Measurements from ENCODE around the gene ROBO1.

The ROBO1 gene

GRCh38 chr3:78845605-78846004, 922.2 kb downstream of the ROBO1 start:
- H3K9ac ChIP-seq, result no peak overlapping the region
- no peaks in the 10 kb centered on the region for H3K27me3 ChIP-seq (ENCODE audit: insufficient read depth, low read depth)
- no peaks in the 10 kb centered on the region for H3K36me3 ChIP-seq (ENCODE audit: insufficient read depth)
- no peak for TF ChIP-seq CTCF (conservative IDR thresholded peaks at IDR 0.05; ENCODE audit: low read depth, low read length)
- H3K27ac ChIP-seq, result no peak overlapping the region
- H3K79me2 ChIP-seq (ENCODE audit: insufficient read depth, low read depth), result no peaks in the 10 kb centered on the region
- H4K20me1 ChIP-seq (ENCODE audit: insufficient read depth), result no peaks in the 10 kb centered on the region
- no peak overlapping the region for H3K4me3 ChIP-seq (IDR thresholded peaks at IDR 0.05; ENCODE audit: insufficient read depth, low read depth, low read length)
- no peak overlapping the region for H3K4me2 ChIP-seq
- no peak overlapping the region for H2AFZ ChIP-seq (ENCODE audit: low read depth)
- peaks cover 10% of the 10 kb centered on the region for H3K4me1 ChIP-seq (ENCODE audit: low read depth, poor library complexity, severe bottlenecking)

- Histone ChIP-seq H3K79me2 (ENCODE audit: insufficient read depth, low read depth) (no peaks in the 10 kb centered on the region), H3K27me3 (ENCODE audit: insufficient read depth, low read depth) (no peaks in the 10 kb centered on the region), H3K9ac (no peak overlapping the region), H4K20me1 (ENCODE audit: insufficient read depth) (no peaks in the 10 kb centered on the region), H3K4me3 (IDR thresholded peaks at IDR 0.05; ENCODE audit: insufficient read depth, low read depth, low read length) (no peak overlapping the region), H3K4me1 (ENCODE audit: low read depth, poor library complexity, severe bottlenecking) (peaks cover 10% of the 10 kb centered on the region), H3K27ac (no peak overlapping the region), H3K36me3 (ENCODE audit: insufficient read depth) (no peaks in the 10 kb centered on the region), H2AFZ (ENCODE audit: low read depth) (no peak overlapping the region), H3K4me2 (no peak overlapping the region)
- TF ChIP-seq CTCF (conservative IDR thresholded peaks at IDR 0.05; ENCODE audit: low read depth, low read length), result no peak
Measured at GRCh38 chr3:78844307-78844706, 923.5 kb downstream of the ROBO1 start.

GRCh38 chr3:78839693-78840092, 928.1 kb downstream of the ROBO1 start:
- H4K20me1 ChIP-seq (ENCODE audit: insufficient read depth), result no peaks in the 10 kb centered on the region
- H2AFZ ChIP-seq (ENCODE audit: low read depth), result no peak overlapping the region
- no peaks in the 10 kb centered on the region for H3K79me2 ChIP-seq (ENCODE audit: insufficient read depth, low read depth)
- no peak overlapping the region for H3K27ac ChIP-seq
- H3K4me3 ChIP-seq (IDR thresholded peaks at IDR 0.05; ENCODE audit: insufficient read depth, low read depth, low read length), result no peak overlapping the region
- no peaks in the 10 kb centered on the region for H3K36me3 ChIP-seq (ENCODE audit: insufficient read depth)
- no peak overlapping the region for H3K9ac ChIP-seq
- H3K4me1 ChIP-seq (ENCODE audit: low read depth, poor library complexity, severe bottlenecking), result no peaks in the 10 kb centered on the region
- H3K27me3 ChIP-seq (ENCODE audit: insufficient read depth, low read depth), result no peaks in the 10 kb centered on the region
- no peak for TF ChIP-seq CTCF (conservative IDR thresholded peaks at IDR 0.05; ENCODE audit: low read depth, low read length)
- H3K4me2 ChIP-seq, result no peak overlapping the region

DNA sequence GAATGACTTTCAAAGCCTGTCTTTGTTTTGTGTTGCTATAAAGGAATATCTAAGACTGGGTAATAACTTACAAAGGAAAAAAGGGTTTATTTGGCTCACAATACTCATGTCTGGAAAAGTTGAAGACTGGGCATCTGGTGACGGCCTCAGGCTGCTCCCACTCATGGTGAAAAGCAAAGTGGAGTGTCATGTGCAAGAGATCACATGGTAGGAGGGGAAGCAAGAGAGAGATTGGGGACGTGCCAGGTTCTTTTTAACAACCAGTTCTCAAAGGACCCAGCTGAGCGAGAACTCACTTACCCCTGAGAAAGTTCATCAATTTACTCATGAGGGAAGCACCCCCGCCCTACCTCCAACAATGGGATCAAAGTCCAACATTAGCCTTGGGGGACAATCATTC, 929.4 kb downstream of the ROBO1 start:
- Histone ChIP-seq H3K79me2 (ENCODE audit: insufficient read depth, low read depth) (no peaks in the 10 kb centered on the region), H3K4me3 (IDR thresholded peaks at IDR 0.05; ENCODE audit: insufficient read depth, low read depth, low read length) (no peak overlapping the region), H4K20me1 (ENCODE audit: insufficient read depth) (no peaks in the 10 kb centered on the region), H3K27me3 (ENCODE audit: insufficient read depth, low read depth) (no peaks in the 10 kb centered on the region), H3K27ac (no peak overlapping the region), H2AFZ (ENCODE audit: low read depth) (no peak overlapping the region), H3K36me3 (ENCODE audit: insufficient read depth) (no peaks in the 10 kb centered on the region), H3K4me2 (no peak overlapping the region), H3K4me1 (ENCODE audit: low read depth, poor library complexity, severe bottlenecking) (no peaks in the 10 kb centered on the region), H3K9ac (no peak overlapping the region)
- no peak for TF ChIP-seq CTCF (conservative IDR thresholded peaks at IDR 0.05; ENCODE audit: low read depth, low read length)

DNA sequence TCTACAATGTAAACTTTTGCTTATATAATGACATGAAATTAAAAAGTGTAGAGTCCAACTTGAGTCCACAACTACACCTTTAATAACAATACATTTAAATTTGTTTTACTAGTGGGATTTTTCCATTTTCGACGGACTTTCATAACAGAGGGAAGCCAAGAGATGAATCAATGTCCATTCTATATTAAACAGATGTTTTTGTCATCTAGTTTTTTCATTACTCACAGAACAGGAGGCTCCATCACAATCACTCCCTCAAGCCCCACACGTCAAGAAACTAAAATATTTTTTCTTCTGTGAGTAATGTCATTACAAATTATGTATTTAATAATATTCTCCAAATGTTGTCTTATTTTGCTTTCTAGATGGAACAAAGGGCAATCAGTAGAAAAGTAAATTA, 932.9 kb downstream of the ROBO1 start:
- Histone ChIP-seq H2AFZ (ENCODE audit: low read depth) (no peak overlapping the region), H3K4me3 (IDR thresholded peaks at IDR 0.05; ENCODE audit: insufficient read depth, low read depth, low read length) (no peak overlapping the region), H3K27ac (no peak overlapping the region), H3K4me1 (ENCODE audit: low read depth, poor library complexity, severe bottlenecking) (no peaks in the 10 kb centered on the region), H3K27me3 (ENCODE audit: insufficient read depth, low read depth) (no peaks in the 10 kb centered on the region), H3K9ac (no peak overlapping the region), H3K36me3 (ENCODE audit: insufficient read depth) (no peaks in the 10 kb centered on the region), H3K4me2 (no peak overlapping the region), H3K79me2 (ENCODE audit: insufficient read depth, low read depth) (no peaks in the 10 kb centered on the region), H4K20me1 (ENCODE audit: insufficient read depth) (no peaks in the 10 kb centered on the region)
- TF ChIP-seq CTCF (conservative IDR thresholded peaks at IDR 0.05; ENCODE audit: low read depth, low read length), result no peak
